Ishikawa (cell line): ENCODE measurements around the gene USP53.

Source experiments
- CEBPB ChIP-seq: IDR thresholded peaks from 2 replicates; pipeline ENCODE4 v1.6.1; 2012
- CREB1 ChIP-seq: IDR thresholded peaks from 2 replicates; pipeline ENCODE4 v1.6.1; 2012; ENCODE audit warnings: low read depth
- EGR1 ChIP-seq: IDR thresholded peaks from 2 replicates; pipeline ENCODE4 v1.6.1; 2012
- EP300 ChIP-seq: IDR thresholded peaks from 2 replicates; pipeline ENCODE4 v1.6.1; 2012; ENCODE audit warnings: borderline replicate concordance
- FOXM1 ChIP-seq: IDR thresholded peaks from 2 replicates; pipeline ENCODE4 v1.6.1; 2012; ENCODE audit warnings: low read depth, borderline replicate concordance
- NFIC ChIP-seq: IDR thresholded peaks from 2 replicates; pipeline ENCODE4 v1.6.1; 2012
- RAD21 ChIP-seq: IDR thresholded peaks from 2 replicates; pipeline ENCODE4 v1.6.1; 2012; ENCODE audit warnings: low read depth
- TAF1 ChIP-seq: IDR thresholded peaks from 2 replicates; pipeline ENCODE4 v1.6.1; 2012; ENCODE audit warnings: low read depth, mild to moderate bottlenecking
- TEAD4 ChIP-seq: IDR thresholded peaks from 2 replicates; pipeline ENCODE4 v1.6.1; 2012
- YY1 ChIP-seq: IDR thresholded peaks from 2 replicates; pipeline ENCODE4 v1.6.1; 2012; ENCODE audit warnings: low read depth
- TF ChIP-seq, protein P1 (sequence below): IDR thresholded peaks from 2 replicates; pipeline ENCODE4 v1.6.1; 2012; ENCODE audit warnings: low read depth, mild to moderate bottlenecking
- TF ChIP-seq, protein P2 (sequence below): IDR thresholded peaks from 2 replicates; pipeline ENCODE4 v1.6.1; 2012
- TF ChIP-seq, protein P3 (sequence below): IDR thresholded peaks from 2 replicates; pipeline ENCODE4 v1.6.1; 2012

DNA sequence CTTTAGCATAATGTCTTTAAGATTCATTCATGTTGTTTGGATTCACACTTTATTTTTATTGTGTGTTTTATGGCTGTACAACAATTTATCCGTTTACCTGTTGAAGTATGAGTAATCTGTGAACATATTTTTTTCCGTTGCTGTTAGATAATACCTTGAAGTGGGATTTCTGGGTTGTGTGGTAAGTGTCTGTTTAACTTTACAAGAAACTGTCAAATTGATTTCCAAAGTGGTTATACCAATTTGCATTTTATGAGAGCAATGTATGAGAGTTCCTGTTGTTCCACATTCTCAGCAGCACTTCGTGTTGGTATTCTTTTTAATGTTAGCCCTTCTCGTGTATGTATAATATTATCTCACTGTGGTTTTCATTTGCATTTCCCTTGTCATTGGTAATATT lies 53.6 kb downstream of the USP53 start:
- TF ChIP-seq EP300: no peak
- no peak for TF ChIP-seq CEBPB
- TF ChIP-seq RAD21: no peak
- TF ChIP-seq, protein P1, sequence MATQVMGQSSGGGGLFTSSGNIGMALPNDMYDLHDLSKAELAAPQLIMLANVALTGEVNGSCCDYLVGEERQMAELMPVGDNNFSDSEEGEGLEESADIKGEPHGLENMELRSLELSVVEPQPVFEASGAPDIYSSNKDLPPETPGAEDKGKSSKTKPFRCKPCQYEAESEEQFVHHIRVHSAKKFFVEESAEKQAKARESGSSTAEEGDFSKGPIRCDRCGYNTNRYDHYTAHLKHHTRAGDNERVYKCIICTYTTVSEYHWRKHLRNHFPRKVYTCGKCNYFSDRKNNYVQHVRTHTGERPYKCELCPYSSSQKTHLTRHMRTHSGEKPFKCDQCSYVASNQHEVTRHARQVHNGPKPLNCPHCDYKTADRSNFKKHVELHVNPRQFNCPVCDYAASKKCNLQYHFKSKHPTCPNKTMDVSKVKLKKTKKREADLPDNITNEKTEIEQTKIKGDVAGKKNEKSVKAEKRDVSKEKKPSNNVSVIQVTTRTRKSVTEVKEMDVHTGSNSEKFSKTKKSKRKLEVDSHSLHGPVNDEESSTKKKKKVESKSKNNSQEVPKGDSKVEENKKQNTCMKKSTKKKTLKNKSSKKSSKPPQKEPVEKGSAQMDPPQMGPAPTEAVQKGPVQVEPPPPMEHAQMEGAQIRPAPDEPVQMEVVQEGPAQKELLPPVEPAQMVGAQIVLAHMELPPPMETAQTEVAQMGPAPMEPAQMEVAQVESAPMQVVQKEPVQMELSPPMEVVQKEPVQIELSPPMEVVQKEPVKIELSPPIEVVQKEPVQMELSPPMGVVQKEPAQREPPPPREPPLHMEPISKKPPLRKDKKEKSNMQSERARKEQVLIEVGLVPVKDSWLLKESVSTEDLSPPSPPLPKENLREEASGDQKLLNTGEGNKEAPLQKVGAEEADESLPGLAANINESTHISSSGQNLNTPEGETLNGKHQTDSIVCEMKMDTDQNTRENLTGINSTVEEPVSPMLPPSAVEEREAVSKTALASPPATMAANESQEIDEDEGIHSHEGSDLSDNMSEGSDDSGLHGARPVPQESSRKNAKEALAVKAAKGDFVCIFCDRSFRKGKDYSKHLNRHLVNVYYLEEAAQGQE: no peak
- TF ChIP-seq YY1: no peak
- TF ChIP-seq EGR1: no peak
- TF ChIP-seq, protein P2, sequence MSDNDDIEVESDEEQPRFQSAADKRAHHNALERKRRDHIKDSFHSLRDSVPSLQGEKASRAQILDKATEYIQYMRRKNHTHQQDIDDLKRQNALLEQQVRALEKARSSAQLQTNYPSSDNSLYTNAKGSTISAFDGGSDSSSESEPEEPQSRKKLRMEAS: no peak
- no peak for TF ChIP-seq TAF1
- TF ChIP-seq TEAD4: no peak
- TF ChIP-seq FOXM1: no peak
- TF ChIP-seq CREB1: no peak
- TF ChIP-seq, protein P3, sequence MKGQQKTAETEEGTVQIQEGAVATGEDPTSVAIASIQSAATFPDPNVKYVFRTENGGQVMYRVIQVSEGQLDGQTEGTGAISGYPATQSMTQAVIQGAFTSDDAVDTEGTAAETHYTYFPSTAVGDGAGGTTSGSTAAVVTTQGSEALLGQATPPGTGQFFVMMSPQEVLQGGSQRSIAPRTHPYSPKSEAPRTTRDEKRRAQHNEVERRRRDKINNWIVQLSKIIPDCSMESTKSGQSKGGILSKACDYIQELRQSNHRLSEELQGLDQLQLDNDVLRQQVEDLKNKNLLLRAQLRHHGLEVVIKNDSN: no peak
- TF ChIP-seq NFIC: no peak
